Measurements from ENCODE around the gene TICAM1. TPM values are rescaled to one million over a fixed set of nuclear protein-coding genes. Genes with fewer than 3 reads are reported as not detected.
"Not testable (repeated sequence)": the region's sequence is repeated elsewhere in the genome, so short reads cannot be mapped to it uniquely, and the experiment has no call there.

The TICAM1 gene
- total RNA-seq, 1 experiment from 2014 or later, result 12.2 TPM

- Histone ChIP-seq H3K27ac (ENCODE audit: low read length) (peak overlapping the region; percentile 92), H3K4me3 (ENCODE audit: low read depth in 2 of 2, low read length in 2 of 2) (peak overlapping the region; percentile 63 to 85)
- intact Hi-C loops (cut with micrococcal nuclease; ENCODE audit: unreplicated experiment); ATAC-seq; H3K36me3 ChIP-seq (ENCODE audit: control insufficient read depth, insufficient read depth, low read length); DNase-seq (ENCODE audit: low read depth, low spot score); CTCF ChIA-PET; in situ Hi-C loops (cut with HindIII; ENCODE audit: low pct_unique_long_range_greater_than_20kb, low sequenced_read_pairs); BruUV-seq (replicated peaks); H3K9me3 ChIP-seq (ENCODE audit: control insufficient read depth, insufficient read depth, low read depth, low read length); H3K27me3 ChIP-seq (ENCODE audit: control insufficient read depth, insufficient read depth, low read length); POLR2A ChIA-PET; H3K4me1 ChIP-seq (ENCODE audit: control insufficient read depth, insufficient read depth, low read length): not testable (repeated sequence)
Measured at GRCh38 chr19:4831979-4832340, 448 bp upstream of the TICAM1 start.

- Histone ChIP-seq H3K4me3 (ENCODE audit: low read depth in 2 of 2, low read length in 2 of 2) (peak overlapping the region; percentile 63 to 85), H3K27me3 (ENCODE audit: control insufficient read depth, insufficient read depth, low read length) (no peaks in the 10 kb centered on the region), H3K36me3 (ENCODE audit: control insufficient read depth, insufficient read depth, low read length) (peaks cover 3% of the 10 kb centered on the region; the same call in 1 of the 2 replicates), H3K27ac (ENCODE audit: low read length) (peak overlapping the region; percentile 92), H3K9me3 (ENCODE audit: control insufficient read depth, insufficient read depth, low read depth, low read length) (no peaks in the 10 kb centered on the region), H3K4me1 (ENCODE audit: control insufficient read depth, insufficient read depth, low read length) (no peaks in the 10 kb centered on the region; the same call in none of the 2 replicates)
- TSS peak; percentile 94 for BruUV-seq (replicated peaks)
- intact Hi-C loops (cut with micrococcal nuclease; ENCODE audit: unreplicated experiment), result no loop called here
- POLR2A ChIA-PET, result interaction anchor here (0.5 to 0.6 kb wide), 2 partner anchors 11 to 35 kb away, joined by 4 to 5 read pairs; no protein-coding TSS in a partner anchor
- in situ Hi-C loops (cut with HindIII; ENCODE audit: low pct_unique_long_range_greater_than_20kb, low sequenced_read_pairs), result no loop called here
- DNase-seq (ENCODE audit: low read depth, low spot score) (no peak), ATAC-seq (peak; percentile 61)
- TF ChIP-seq REST (IDR thresholded peaks at IDR 0.05; ENCODE audit: insufficient read depth in 1 of 2, low read depth in 2 of 2, low read length in 1 of 2), result no peak
- TF ChIP-seq SIN3A (IDR thresholded peaks at IDR 0.05; ENCODE audit: borderline replicate concordance, insufficient read depth, low read depth, low read length), result no peak
- no peak for TF ChIP-seq CTCF (IDR thresholded peaks at IDR 0.05)
- no peak for TF ChIP-seq POLR2AphosphoS5 (IDR thresholded peaks at IDR 0.05; ENCODE audit: low read depth, low read length)
- TF ChIP-seq TCF7L2 (IDR thresholded peaks at IDR 0.05; ENCODE audit: low read depth, low read length), result no peak
- CTCF ChIA-PET, result no interaction called here
Measured at GRCh38 chr19:4830768-4831265, 695 bp downstream of the TICAM1 start.

GRCh38 chr19:4830332-4830731 lies 1.2 kb downstream of the TICAM1 start:
- ATAC-seq, result no peak
- peak overlapping the region; percentile 92 for H3K27ac ChIP-seq (ENCODE audit: low read length)
- H3K4me3 ChIP-seq (ENCODE audit: low read depth in 2 of 2, low read length in 2 of 2), result peak overlapping the region; percentile 63 to 85
- CTCF ChIA-PET, result no interaction called here
- in situ Hi-C loops (cut with HindIII; ENCODE audit: low pct_unique_long_range_greater_than_20kb, low sequenced_read_pairs) (no loop called here), intact Hi-C loops (cut with micrococcal nuclease; ENCODE audit: unreplicated experiment) (no loop called here)
- POLR2A ChIA-PET, result no interaction called here
- no peaks in the 10 kb centered on the region; the same call in none of the 2 replicates for H3K4me1 ChIP-seq (ENCODE audit: control insufficient read depth, insufficient read depth, low read length)
- H3K9me3 ChIP-seq (ENCODE audit: control insufficient read depth, insufficient read depth, low read depth, low read length), result no peaks in the 10 kb centered on the region
- H3K27me3 ChIP-seq (ENCODE audit: control insufficient read depth, insufficient read depth, low read length), result no peaks in the 10 kb centered on the region
- peaks cover 3% of the 10 kb centered on the region; the same call in 1 of the 2 replicates for H3K36me3 ChIP-seq (ENCODE audit: control insufficient read depth, insufficient read depth, low read length)
- TF ChIP-seq REST (IDR thresholded peaks at IDR 0.05; ENCODE audit: insufficient read depth in 1 of 2, low read depth in 2 of 2, low read length in 1 of 2) (no peak), TCF7L2 (IDR thresholded peaks at IDR 0.05; ENCODE audit: low read depth, low read length) (no peak), SIN3A (IDR thresholded peaks at IDR 0.05; ENCODE audit: borderline replicate concordance, insufficient read depth, low read depth, low read length) (no peak), CTCF (IDR thresholded peaks at IDR 0.05) (no peak), POLR2AphosphoS5 (IDR thresholded peaks at IDR 0.05; ENCODE audit: low read depth, low read length) (no peak)
- no peak for DNase-seq (ENCODE audit: low read depth, low spot score)
- BruUV-seq (replicated peaks), result no TSS peak

Measured in Panc1 (cell line).